Right renal cortex interstitium (tissue), 3 donors: Measurements from ENCODE around the gene GAS2L1. TPM values are rescaled to one million over a fixed set of nuclear protein-coding genes. Genes with fewer than 3 reads are reported as not detected.

Experiments used
- DNase-seq, 3 donors: peaks; one replicate each; pipeline ENCODE4 v3.0.0-alpha.2; 2013; ENCODE audit warnings: low read depth in 3 of 3, low spot score in 2 of 3
- polyA plus RNA-seq, 3 donors: library from polyadenylated mRNA; unstranded; fragments of 120-200 nt; gene quantifications; one replicate each; pipeline ENCODE4 v1.2.1, GENCODE V29; 2013; ENCODE audit not compliant: insufficient read length in 3 of 3

Gene GAS2L1
- polyA plus RNA-seq, 3 donors: 4.4 to 6.5 (median 5.6) TPM

DNA sequence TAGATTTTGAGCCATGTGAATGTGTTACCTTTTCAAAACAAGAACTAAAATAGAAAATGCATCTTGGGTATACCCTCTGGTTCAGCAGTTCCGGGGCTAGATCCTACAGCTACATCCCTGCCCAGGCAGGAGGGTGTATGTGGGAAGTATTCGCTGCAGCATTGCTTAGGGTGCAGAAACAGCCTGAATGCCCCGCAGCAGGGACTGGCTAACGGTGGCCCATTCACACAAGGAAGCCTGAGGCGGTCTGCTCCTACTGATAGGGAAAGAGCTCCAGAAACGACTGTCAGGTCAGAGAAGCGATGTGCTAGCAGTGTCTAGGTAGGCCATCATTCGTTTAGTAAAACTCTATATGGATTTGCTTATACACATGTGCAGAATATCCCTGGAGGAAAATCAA is 18.9 kb downstream of the GAS2L1 start:
- no peak for DNase-seq

DNA sequence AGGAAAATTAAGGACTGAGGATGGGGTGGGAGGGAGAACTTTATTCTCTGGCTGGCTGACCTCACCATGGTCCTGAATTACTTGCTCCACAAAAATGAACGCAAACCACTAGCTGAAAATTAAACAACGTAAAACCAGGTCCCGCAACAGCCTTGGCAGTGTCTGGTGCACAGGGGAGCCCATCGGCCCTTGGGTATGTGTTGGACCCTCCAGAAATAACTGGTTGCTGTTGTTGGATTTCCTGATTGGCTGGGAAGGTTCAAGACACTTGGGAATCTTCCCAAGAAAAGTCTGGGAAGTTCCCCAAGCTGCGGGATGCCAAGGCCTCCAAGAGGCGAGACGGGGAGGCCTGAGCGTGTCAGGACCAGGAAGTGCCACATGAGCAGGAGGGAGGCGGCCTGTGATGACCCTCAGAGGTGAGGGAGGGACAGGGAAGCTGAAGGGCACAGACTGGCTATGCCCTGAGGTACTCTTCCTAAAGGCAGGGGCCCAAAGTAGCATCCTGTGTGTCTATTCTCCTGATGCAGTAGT is 19.4 kb downstream of the GAS2L1 start:
- DNase-seq: no peak

DNA sequence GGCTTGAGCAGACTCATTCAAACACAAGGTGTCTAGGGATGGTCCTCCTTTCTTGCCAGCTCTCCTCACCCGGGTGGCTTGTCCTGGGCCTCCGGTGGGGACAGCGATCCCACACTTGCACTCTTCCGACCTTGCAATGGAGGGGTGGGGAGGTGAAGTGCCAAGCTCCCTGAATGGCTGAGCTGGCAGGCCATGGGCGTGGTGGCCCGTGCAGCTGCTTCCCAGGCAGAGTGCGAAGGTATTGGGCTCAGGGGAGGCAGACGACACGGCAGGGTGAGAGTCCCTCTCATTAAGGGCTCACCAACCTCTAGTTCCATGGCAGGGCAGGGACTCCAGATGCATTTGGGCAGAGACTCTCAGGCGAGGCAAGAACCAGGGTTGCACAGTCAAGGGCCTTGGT is 20.0 kb downstream of the GAS2L1 start:
- DNase-seq: no peak

DNA sequence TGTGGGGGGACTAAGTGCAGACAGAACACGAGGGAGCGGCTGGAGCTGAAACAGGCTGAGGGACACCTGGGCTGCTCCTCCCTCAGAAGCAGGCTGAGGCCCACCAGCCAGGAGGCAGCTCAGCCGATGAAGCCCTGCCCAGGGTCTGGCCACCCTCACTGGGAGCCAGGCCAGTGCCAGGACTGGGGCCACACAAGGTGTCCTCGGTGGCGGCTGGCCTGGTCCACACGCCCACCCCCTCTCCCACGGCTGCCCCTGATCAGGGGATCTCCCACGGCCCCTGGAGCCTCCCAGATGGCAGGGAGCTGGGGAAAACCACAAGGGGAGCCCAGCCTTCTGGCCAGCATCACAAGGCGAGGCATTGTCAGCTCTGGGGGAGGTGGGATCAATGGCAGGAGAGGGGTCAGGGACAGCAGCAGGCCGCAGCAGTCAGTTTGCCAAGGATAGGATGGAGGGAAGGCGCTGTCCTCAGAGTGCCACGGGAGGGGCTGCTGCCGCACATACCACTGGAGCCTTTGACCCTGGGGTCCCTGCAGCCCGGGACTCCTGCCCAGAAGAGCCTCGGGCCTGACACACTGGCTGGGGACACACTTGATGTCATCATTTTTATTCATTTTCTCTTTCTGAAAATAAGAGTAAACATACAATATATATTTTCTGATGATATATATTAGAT is 20.8 kb downstream of the GAS2L1 start:
- DNase-seq: no peak

DNA sequence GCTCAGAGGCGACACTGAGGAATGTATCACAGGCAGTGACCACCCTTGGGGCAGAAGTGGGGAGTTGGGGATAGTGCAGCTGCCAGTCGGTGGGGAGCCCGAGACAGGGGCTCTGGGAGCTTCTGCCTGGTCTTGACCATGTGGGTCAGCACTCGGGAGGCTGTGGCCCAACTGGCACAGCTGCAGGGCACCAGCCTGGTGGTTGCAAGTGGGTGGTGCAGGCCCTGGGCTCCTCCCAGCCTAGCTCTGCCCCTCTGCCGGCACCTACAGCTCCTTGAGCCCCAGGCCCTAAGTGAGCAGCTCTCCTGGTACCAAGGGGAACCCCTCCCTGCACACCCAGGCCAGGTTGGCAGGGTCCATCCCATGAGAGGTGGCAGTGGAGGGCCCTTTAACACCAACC is 21.6 kb downstream of the GAS2L1 start:
- DNase-seq: no peak

- no peak for DNase-seq
Observed at GRCh38 chr22:29328566-29329500, 22.4 kb downstream of the GAS2L1 start.

- no peak for DNase-seq
Observed at GRCh38 chr22:29329581-29329980, 23.1 kb downstream of the GAS2L1 start.

- DNase-seq: no peak
Observed at GRCh38 chr22:29330291-29330690, 23.8 kb downstream of the GAS2L1 start.

DNA sequence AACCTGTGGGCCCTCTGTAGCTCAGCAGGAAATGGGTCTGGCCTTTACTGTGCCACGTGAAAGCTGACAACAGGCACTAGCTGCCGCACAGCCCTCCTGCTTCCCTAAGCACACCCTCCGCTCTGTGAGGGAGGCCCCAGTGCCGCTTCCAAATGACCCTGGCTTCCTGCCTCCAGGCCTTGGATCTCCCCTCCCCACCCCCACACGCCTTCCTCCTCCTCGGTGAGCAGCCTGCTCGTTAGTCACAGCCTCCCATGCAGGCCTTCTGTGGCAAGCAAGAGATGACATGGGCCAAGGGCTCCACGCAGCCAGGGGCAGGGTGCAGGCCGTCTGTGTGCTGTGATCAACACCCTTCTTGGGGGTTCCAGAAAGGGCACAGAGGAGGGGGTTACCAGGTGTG is 24.3 kb downstream of the GAS2L1 start:
- DNase-seq: no peak

DNA sequence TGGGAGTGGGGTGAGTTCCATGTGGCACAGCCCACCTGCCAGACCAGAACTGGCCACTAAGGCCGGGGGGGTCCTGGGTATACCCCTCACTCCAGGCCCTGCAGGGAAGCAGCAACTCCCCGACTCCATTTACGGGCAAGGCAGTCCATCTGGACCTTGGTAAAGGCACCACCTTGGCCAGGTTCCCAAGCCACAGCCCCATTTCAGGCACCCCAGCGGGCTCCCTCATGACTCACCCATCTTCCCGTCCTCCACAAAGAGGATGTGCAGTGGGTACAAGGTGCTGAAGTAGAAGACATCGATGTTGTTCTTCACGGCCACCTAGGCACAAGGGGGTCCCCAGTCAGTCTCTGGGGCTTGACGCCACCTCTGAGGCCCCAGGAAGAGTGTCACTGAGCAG is 24.8 kb downstream of the GAS2L1 start:
- no peak for DNase-seq

DNA sequence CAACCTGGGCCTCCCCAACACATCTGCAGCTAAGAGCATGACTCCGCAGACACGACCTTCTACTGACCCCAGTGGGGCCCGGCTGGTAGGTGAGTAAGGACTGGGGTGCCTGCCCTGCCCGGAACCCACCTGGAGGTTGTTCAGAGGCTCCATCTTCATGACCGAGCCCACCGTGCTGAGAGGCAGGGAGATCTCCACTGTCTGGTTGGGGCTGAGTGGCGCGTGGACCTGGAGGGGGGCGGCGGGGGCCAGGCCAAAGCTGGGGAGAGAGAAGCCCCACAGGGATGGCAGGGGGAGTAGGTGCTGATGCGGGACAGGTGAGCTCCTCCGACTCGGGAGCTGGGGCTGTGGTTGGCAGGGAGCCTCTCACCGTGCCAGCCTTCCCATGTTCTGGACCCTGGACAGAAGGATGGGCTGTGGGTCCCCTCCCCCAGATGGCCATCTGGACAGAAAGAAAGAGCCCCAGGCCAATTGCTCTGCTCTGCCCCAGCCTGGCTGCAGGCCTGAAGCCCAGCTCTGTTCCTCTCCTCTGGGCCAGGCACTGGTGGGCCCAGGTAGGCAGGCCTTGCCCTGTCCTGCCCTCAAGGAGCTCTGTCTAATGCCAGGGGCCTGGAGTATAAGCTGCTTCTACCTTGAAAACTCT is 25.3 kb downstream of the GAS2L1 start:
- no peak for DNase-seq

GRCh38 chr22:29332886-29333496 is 26.5 kb downstream of the GAS2L1 start:
- no peak for DNase-seq

GRCh38 chr22:29334148-29334547 is 27.7 kb downstream of the GAS2L1 start:
- no peak for DNase-seq

- DNase-seq: no peak
Observed at GRCh38 chr22:29334696-29335344, 28.4 kb downstream of the GAS2L1 start.

GRCh38 chr22:29335656-29336055 is 29.2 kb downstream of the GAS2L1 start:
- no peak for DNase-seq

- DNase-seq: no peak
Observed at GRCh38 chr22:29336751-29337490, 30.5 kb downstream of the GAS2L1 start.

DNA sequence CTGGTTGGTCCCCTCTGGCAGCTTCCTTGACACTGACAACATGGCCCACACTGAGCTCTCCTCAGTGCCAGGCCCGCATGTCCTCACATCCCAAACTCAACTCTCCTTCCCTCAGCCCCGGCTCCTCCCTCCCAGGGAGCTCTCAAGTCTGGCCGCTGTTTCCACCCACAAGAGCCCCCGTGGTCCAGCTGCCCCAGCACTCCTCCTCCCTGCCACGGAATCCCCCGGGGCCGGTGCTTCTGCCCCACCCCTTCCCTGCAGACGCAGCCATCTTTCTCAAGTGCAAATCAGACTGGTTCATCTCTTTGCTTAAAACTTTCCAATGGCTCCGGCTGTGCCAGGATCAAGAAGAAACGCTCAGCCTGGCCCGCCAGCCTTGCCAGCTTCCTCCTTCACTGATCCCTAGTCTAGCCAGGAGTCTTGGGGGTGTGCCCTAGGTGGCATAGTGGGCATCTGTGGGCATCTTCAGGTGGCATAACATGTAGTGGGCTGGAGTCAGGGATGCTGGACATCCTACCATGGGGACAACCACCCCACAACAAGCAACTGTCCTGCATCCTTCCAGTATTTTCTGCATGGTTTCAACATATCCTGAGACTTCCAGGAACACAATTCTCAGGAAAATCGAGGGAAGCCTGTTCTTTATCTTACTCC is 31.3 kb downstream of the GAS2L1 start:
- no peak for DNase-seq

- DNase-seq: no peak
Observed at GRCh38 chr22:29338398-29338797, 31.9 kb downstream of the GAS2L1 start.
